ENCODE measurements around the gene SDHAF2.

GRCh38 chr11:61494381-61494961 lies 64.5 kb downstream of the SDHAF2 start:
- TF ChIP-seq ARNT (IDR thresholded peaks at IDR 0.05) (no peak), ZNF398 (CRISPR knock-in tag; IDR thresholded peaks at IDR 0.05) (no peak), ARHGAP35 (IDR thresholded peaks at IDR 0.05; ENCODE audit: partially characterized antibody) (no peak), ZNF280B (CRISPR knock-in tag; IDR thresholded peaks at IDR 0.05) (no peak), PTBP1 (IDR thresholded peaks at IDR 0.05; ENCODE audit: low read depth, low read length) (no peak), ZNF639 (CRISPR knock-in tag; conservative IDR thresholded peaks at IDR 0.05 in 1 of 2, IDR thresholded peaks at IDR 0.05 in 1 of 2) (no peak), YY1 (IDR thresholded peaks at IDR 0.05; ENCODE audit: borderline replicate concordance in 1 of 3, control insufficient read depth in 1 of 3, extremely low read depth in 1 of 3, insufficient read depth in 3 of 3, insufficient read length in 1 of 3, insufficient replicate concordance in 2 of 3, low read depth in 1 of 3, low read length in 2 of 3) (no peak), SREBF1 (IDR thresholded peaks at IDR 0.05; ENCODE audit: borderline replicate concordance, low read depth, low read length) (no peak), FUS (optimal IDR thresholded peaks at IDR 0.05; ENCODE audit: low read depth, low read length) (no peak), NCOA2 (IDR thresholded peaks at IDR 0.05; ENCODE audit: partially characterized antibody in 2 of 2) (no peak), EP300 (IDR thresholded peaks at IDR 0.05; ENCODE audit: low read length) (no peak), KAT8 (IDR thresholded peaks at IDR 0.05; ENCODE audit: low read depth) (no peak)
- TF ChIP-seq, protein P1, sequence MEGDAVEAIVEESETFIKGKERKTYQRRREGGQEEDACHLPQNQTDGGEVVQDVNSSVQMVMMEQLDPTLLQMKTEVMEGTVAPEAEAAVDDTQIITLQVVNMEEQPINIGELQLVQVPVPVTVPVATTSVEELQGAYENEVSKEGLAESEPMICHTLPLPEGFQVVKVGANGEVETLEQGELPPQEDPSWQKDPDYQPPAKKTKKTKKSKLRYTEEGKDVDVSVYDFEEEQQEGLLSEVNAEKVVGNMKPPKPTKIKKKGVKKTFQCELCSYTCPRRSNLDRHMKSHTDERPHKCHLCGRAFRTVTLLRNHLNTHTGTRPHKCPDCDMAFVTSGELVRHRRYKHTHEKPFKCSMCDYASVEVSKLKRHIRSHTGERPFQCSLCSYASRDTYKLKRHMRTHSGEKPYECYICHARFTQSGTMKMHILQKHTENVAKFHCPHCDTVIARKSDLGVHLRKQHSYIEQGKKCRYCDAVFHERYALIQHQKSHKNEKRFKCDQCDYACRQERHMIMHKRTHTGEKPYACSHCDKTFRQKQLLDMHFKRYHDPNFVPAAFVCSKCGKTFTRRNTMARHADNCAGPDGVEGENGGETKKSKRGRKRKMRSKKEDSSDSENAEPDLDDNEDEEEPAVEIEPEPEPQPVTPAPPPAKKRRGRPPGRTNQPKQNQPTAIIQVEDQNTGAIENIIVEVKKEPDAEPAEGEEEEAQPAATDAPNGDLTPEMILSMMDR (IDR thresholded peaks at IDR 0.05 in 2 of 3, conservative IDR thresholded peaks at IDR 0.05 in 1 of 3; ENCODE audit: insufficient read depth in 2 of 3, low read depth in 1 of 3, low read length in 3 of 3): no peak
- TF ChIP-seq, protein P2, sequence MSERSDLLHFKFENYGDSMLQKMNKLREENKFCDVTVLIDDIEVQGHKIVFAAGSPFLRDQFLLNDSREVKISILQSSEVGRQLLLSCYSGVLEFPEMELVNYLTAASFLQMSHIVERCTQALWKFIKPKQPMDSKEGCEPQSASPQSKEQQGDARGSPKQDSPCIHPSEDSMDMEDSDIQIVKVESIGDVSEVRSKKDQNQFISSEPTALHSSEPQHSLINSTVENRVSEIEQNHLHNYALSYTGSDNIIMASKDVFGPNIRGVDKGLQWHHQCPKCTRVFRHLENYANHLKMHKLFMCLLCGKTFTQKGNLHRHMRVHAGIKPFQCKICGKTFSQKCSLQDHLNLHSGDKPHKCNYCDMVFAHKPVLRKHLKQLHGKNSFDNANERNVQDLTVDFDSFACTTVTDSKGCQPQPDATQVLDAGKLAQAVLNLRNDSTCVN (CRISPR knock-in tag; IDR thresholded peaks at IDR 0.05): no peak
